Right lobe of liver (tissue), 4 donors: Measurements from ENCODE around the gene LYZ.

ENCODE experiments used
- CTCF ChIP-seq, 4 donors: fragments of 200-600 bp in 3 of 4; fragments of 450-650 bp in 1 of 4; IDR thresholded peaks; one replicate each; pipeline versions ENCODE4 v1.5.1 to v1.8.0; 2016 to 2022; ENCODE audit warnings: antibody characterized with exemption in 4 of 4, mild to moderate bottlenecking in 2 of 4
- POLR2A ChIP-seq: fragments of 450-650 bp; IDR thresholded peaks from one replicate; pipeline ENCODE4 v1.6.1; 2017; ENCODE audit warnings: antibody characterized with exemption, mild to moderate bottlenecking
- donor health status: DM: no; HTN: no; CAD: no.
- donor health status: DM: no; HTN: no; CAD: no.
- donor health status: DM: no; HTN: yes; CAD: no.

GRCh38 chr12:69397978-69398377, 49.8 kb downstream of the LYZ start:
- TF ChIP-seq CTCF (IDR thresholded peaks at IDR 0.05) = no peak
- no peak for TF ChIP-seq POLR2A
